Neural cell (in vitro differentiated cells): ENCODE measurements around the gene COL4A2. TPM values are rescaled to one million over a fixed set of nuclear protein-coding genes. Genes with fewer than 3 reads are reported as not detected.

Source experiments
- H2AFZ ChIP-seq: fragments of 200-600, 300-800 bp; sonication (generic), shearing (Covaris generic); 2 replicates; pipeline ENCODE4 v1.6.0; 2014; ENCODE audit warnings: low read depth, mild to moderate bottlenecking, antibody characterized with exemption, low read length, moderate library complexity
- H3F3A ChIP-seq: fragments of 200-600 bp; shearing (Covaris generic); 2 replicates; pipeline ENCODE4 v1.6.1; 2016; ENCODE audit warnings: mild to moderate bottlenecking, moderate library complexity, mixed read lengths, antibody characterized with exemption, low read length; ENCODE audit not compliant: insufficient read depth, poor library complexity, severe bottlenecking
- H3K27ac ChIP-seq: fragments of 200-600, 300-800 bp; sonication (generic), shearing (Covaris generic); 2 replicates; pipeline ENCODE4 v1.5.1; 2014; ENCODE audit warnings: mild to moderate bottlenecking, low read length, moderate library complexity
- H3K27me3 ChIP-seq: fragments of 300-800, 200-600 bp; sonication (generic), shearing (Covaris generic); 2 replicates; pipeline ENCODE4 v1.6.0; 2014; ENCODE audit warnings: mild to moderate bottlenecking, low read depth, low read length, moderate library complexity; ENCODE audit not compliant: insufficient read depth
- H3K36me3 ChIP-seq: fragments of 300-800, 200-600 bp; sonication (generic), shearing (Covaris generic); 2 replicates; pipeline ENCODE4 v1.5.1; 2014; ENCODE audit warnings: mild to moderate bottlenecking, antibody characterized with exemption, low read length, moderate library complexity; ENCODE audit not compliant: insufficient read depth
- H3K4me2 ChIP-seq: fragments of 300-800, 200-600 bp; sonication (generic), shearing (Covaris generic); 2 replicates; pipeline ENCODE4 v1.6.0; 2014; ENCODE audit warnings: mild to moderate bottlenecking, low read length
- H3K4me3 ChIP-seq: fragments of 300-800, 200-600 bp; sonication (generic), shearing (Covaris generic); 2 replicates; pipeline ENCODE4 v1.5.1; 2014; ENCODE audit warnings: mild to moderate bottlenecking, low read length, moderate library complexity
- H3K79me2 ChIP-seq: fragments of 200-600 bp; shearing (Covaris generic); replicated peaks from 2 replicates; pipeline ENCODE4 v1.6.0; 2014; ENCODE audit warnings: mild to moderate bottlenecking, low read length, moderate library complexity; ENCODE audit not compliant: insufficient read depth
- H3K9ac ChIP-seq: fragments of 300-800, 200-600 bp; sonication (generic), shearing (Covaris generic); 2 replicates; pipeline ENCODE4 v1.6.1; 2016; ENCODE audit warnings: mild to moderate bottlenecking, low read length, mixed read lengths
- H3K9me2 ChIP-seq: fragments of 200-600 bp; shearing (Covaris generic); 2 replicates; pipeline ENCODE4 v1.6.1; 2016; ENCODE audit warnings: mild to moderate bottlenecking, low read length, mixed read lengths; ENCODE audit not compliant: insufficient read depth
- H3K9me3 ChIP-seq: fragments of 200-600, 300-800 bp; sonication (generic), shearing (Covaris generic); 2 replicates; pipeline ENCODE4 v1.6.1; 2016; ENCODE audit warnings: mild to moderate bottlenecking, mixed run types, low read length, moderate library complexity, mixed read lengths
- H4K20me1 ChIP-seq: fragments of 200-600 bp; shearing (Covaris generic); 2 replicates; pipeline ENCODE4 v1.6.1; 2016; ENCODE audit warnings: mild to moderate bottlenecking, mixed run types; ENCODE audit not compliant: insufficient read depth
- CTCF ChIP-seq: fragments of 450-650 bp; IDR thresholded peaks from 2 replicates; pipeline ENCODE4 v1.5.1; 2014; ENCODE audit warnings: antibody characterized with exemption, mild to moderate bottlenecking, moderate library complexity; ENCODE audit not compliant: poor library complexity, severe bottlenecking
- EP300 ChIP-seq: fragments of 450-650 bp; conservative IDR thresholded peaks from 2 replicates; pipeline ENCODE4 v1.6.1; 2014; ENCODE audit warnings: antibody characterized with exemption, mild to moderate bottlenecking, moderate library complexity; ENCODE audit not compliant: poor library complexity, severe bottlenecking
- EZH2 ChIP-seq: fragments of 200-600, 300-800 bp; shearing (Covaris generic), sonication (generic); IDR thresholded peaks from 2 replicates; pipeline ENCODE4 v1.6.1; 2014; ENCODE audit warnings: antibody characterized with exemption, low read length, borderline replicate concordance, mild to moderate bottlenecking; ENCODE audit not compliant: insufficient read depth, poor library complexity, severe bottlenecking
- MXI1 ChIP-seq: fragments of 450-650 bp; conservative IDR thresholded peaks from 2 replicates; pipeline ENCODE4 v1.6.1; 2014; ENCODE audit warnings: antibody characterized with exemption, mild to moderate bottlenecking; ENCODE audit not compliant: poor library complexity, severe bottlenecking
- POLR2AphosphoS5 ChIP-seq: IDR thresholded peaks from 2 replicates; pipeline ENCODE4 v1.6.1; 2012
- RAD21 ChIP-seq: fragments of 450-650 bp; conservative IDR thresholded peaks from 2 replicates; pipeline ENCODE4 v1.6.1; 2014; ENCODE audit warnings: antibody characterized with exemption, mild to moderate bottlenecking, moderate library complexity
- REST ChIP-seq: IDR thresholded peaks from 2 replicates; pipeline ENCODE4 v1.6.1; 2012; ENCODE audit warnings: borderline replicate concordance
- SMC3 ChIP-seq: fragments of 450-650 bp; conservative IDR thresholded peaks from 2 replicates; pipeline ENCODE4 v1.6.1; 2014; ENCODE audit warnings: antibody characterized with exemption, mild to moderate bottlenecking, moderate library complexity; ENCODE audit not compliant: poor library complexity
- TAF1 ChIP-seq: IDR thresholded peaks from 2 replicates; pipeline ENCODE4 v1.6.1; 2012; ENCODE audit warnings: low read depth
- polyA plus RNA-seq: library from polyadenylated mRNA; depleted of rRNA; stranded (reverse); fragments of >200 nt; gene quantifications from 2 replicates; pipeline ENCODE4 v1.2.3, GENCODE V29; 2014

COL4A2 gene
- polyA plus RNA-seq, 1 donor from 2014 or later: 30.8 TPM

GRCh38 chr13:110559429-110559943, 252.4 kb downstream of the COL4A2 start:
- no peaks in the 10 kb centered on the region for H3F3A ChIP-seq
- H3K27ac ChIP-seq: no peak overlapping the region
- TF ChIP-seq EZH2: no peak
- TF ChIP-seq RAD21: no peak
- no peak for TF ChIP-seq TAF1
- no peak for TF ChIP-seq MXI1
- TF ChIP-seq REST: no peak
- no peak for TF ChIP-seq EP300
- no peak for TF ChIP-seq SMC3
- no peak for TF ChIP-seq POLR2AphosphoS5
- TF ChIP-seq CTCF: no peak
- no peaks in the 10 kb centered on the region for H4K20me1 ChIP-seq
- H3K9ac ChIP-seq: no peak overlapping the region
- no peak overlapping the region for H3K4me2 ChIP-seq
- H3K4me3 ChIP-seq: no peak overlapping the region
- H3K27me3 ChIP-seq: peaks cover 41% of the 10 kb centered on the region
- H2AFZ ChIP-seq: no peak overlapping the region
- no peaks in the 10 kb centered on the region for H3K9me3 ChIP-seq
- no peaks in the 10 kb centered on the region for H3K79me2 ChIP-seq
- H3K9me2 ChIP-seq: no peaks in the 10 kb centered on the region
- no peaks in the 10 kb centered on the region for H3K36me3 ChIP-seq

GRCh38 chr13:110559986-110560385, 252.9 kb downstream of the COL4A2 start:
- Histone ChIP-seq H3K9me2 (no peaks in the 10 kb centered on the region), H3K79me2 (no peaks in the 10 kb centered on the region), H3K4me3 (no peak overlapping the region), H3K9me3 (no peaks in the 10 kb centered on the region), H4K20me1 (no peaks in the 10 kb centered on the region), H3K36me3 (no peaks in the 10 kb centered on the region), H3K27ac (no peak overlapping the region), H3K9ac (no peak overlapping the region), H2AFZ (no peak overlapping the region), H3K4me2 (no peak overlapping the region), H3K27me3 (peaks cover 41% of the 10 kb centered on the region), H3F3A (no peaks in the 10 kb centered on the region)
- no peak for TF ChIP-seq EP300
- no peak for TF ChIP-seq POLR2AphosphoS5
- no peak for TF ChIP-seq EZH2
- TF ChIP-seq MXI1: no peak
- TF ChIP-seq REST: no peak
- no peak for TF ChIP-seq TAF1
- no peak for TF ChIP-seq SMC3
- no peak for TF ChIP-seq CTCF
- no peak for TF ChIP-seq RAD21
